HG02678 (cell line): Measurements from ENCODE around the gene MAPKBP1.
"Not testable (repeated sequence)": the region's sequence is repeated elsewhere in the genome, so short reads cannot be mapped to it uniquely, and the experiment has no call there.

ENCODE experiments used
- ATAC-seq: cut with Tn5 transposase; IDR thresholded peaks from one replicate; pipeline ENCODE4 v1.9.1; 2021; ENCODE audit warnings: mild to moderate bottlenecking, moderate library complexity; ENCODE audit not compliant: unreplicated experiment

The MAPKBP1 gene

GRCh38 chr15:41824062-41824745, 49.9 kb downstream of the MAPKBP1 start:
- no peak for ATAC-seq

GRCh38 chr15:41825145-41825544, 50.9 kb downstream of the MAPKBP1 start:
- ATAC-seq: no peak

GRCh38 chr15:41825572-41826535, 51.6 kb downstream of the MAPKBP1 start:
- no peak for ATAC-seq

GRCh38 chr15:41827290-41827879, 53.1 kb downstream of the MAPKBP1 start:
- ATAC-seq: peak; percentile 2

- peak; percentile 75 for ATAC-seq
Measured at GRCh38 chr15:41827880-41828806, 53.9 kb downstream of the MAPKBP1 start, which contains the start of gene JMJD7. Gene JMJD7 (plus strand): TSS chr15:41828092. CDS start chr15:41828125, 33 bp downstream.

GRCh38 chr15:41828807-41829141, 54.5 kb downstream of the MAPKBP1 start:
- no peak for ATAC-seq

GRCh38 chr15:41829959-41830646, 55.8 kb downstream of the MAPKBP1 start:
- no peak for ATAC-seq

GRCh38 chr15:41831291-41831690, 57.0 kb downstream of the MAPKBP1 start:
- ATAC-seq: not testable (repeated sequence)

- ATAC-seq: no peak
Measured at GRCh38 chr15:41832208-41832607, 57.9 kb downstream of the MAPKBP1 start.

GRCh38 chr15:41832875-41833274, 58.6 kb downstream of the MAPKBP1 start:
- no peak for ATAC-seq

GRCh38 chr15:41834096-41834495, 59.8 kb downstream of the MAPKBP1 start:
- no peak for ATAC-seq

GRCh38 chr15:41836073-41836472, 61.8 kb downstream of the MAPKBP1 start:
- no peak for ATAC-seq

GRCh38 chr15:41836713-41837454, 62.6 kb downstream of the MAPKBP1 start:
- no peak for ATAC-seq

GRCh38 chr15:41838400-41838897, 64.2 kb downstream of the MAPKBP1 start, which contains the start of gene PLA2G4B:
Gene PLA2G4B (plus strand): TSS chr15:41838847. CDS start chr15:41838914, 67 bp downstream.
- ATAC-seq: no peak

GRCh38 chr15:41839781-41840491, 65.7 kb downstream of the MAPKBP1 start:
- ATAC-seq: no peak

GRCh38 chr15:41840673-41841072, 66.4 kb downstream of the MAPKBP1 start:
- no peak for ATAC-seq

- no peak for ATAC-seq
Measured at GRCh38 chr15:41841131-41841530, 66.8 kb downstream of the MAPKBP1 start.

GRCh38 chr15:41842229-41842628, 67.9 kb downstream of the MAPKBP1 start:
- no peak for ATAC-seq
